Thyroid gland (tissue), 4 donors: ENCODE results near the gene CDHR3. TPM values are rescaled to one million over a fixed set of nuclear protein-coding genes. Genes with fewer than 3 reads are reported as not detected.

Experiments used
- DNase-seq, 2 donors: peaks; one replicate each; pipeline ENCODE4 v3.0.0-alpha.2; 2019
- H3K27ac ChIP-seq, 3 donors: fragments of 200-600 bp; sonication (generic); 1 replicate in 2 of 3; 2 replicates in 1 of 3; pipeline ENCODE4 v1.5.1; 2016 to 2019; ENCODE audit warnings: mild to moderate bottlenecking in 1 of 3, moderate library complexity in 1 of 3
- H3K27me3 ChIP-seq: fragments of 200-600 bp; sonication (generic); one replicate; pipeline ENCODE4 v1.5.1; 2019
- H3K36me3 ChIP-seq, 2 donors: fragments of 200-600 bp; sonication (generic); one replicate each; pipeline ENCODE4 v1.5.1; 2016 to 2019
- H3K4me1 ChIP-seq, 2 donors: fragments of 200-600 bp; sonication (generic); one replicate each; pipeline ENCODE4 v1.5.1; 2017 to 2019
- H3K4me3 ChIP-seq, 3 donors: fragments of 200-600 bp; sonication (generic); replicated peaks in 1 of 3; 1 replicate in 2 of 3; 2 replicates in 1 of 3; pipeline ENCODE4 v1.5.1; 2016; ENCODE audit warnings: mild to moderate bottlenecking in 1 of 3
- H3K9me3 ChIP-seq: fragments of 200-600 bp; sonication (generic); one replicate; pipeline ENCODE4 v1.5.1; 2017
- CTCF ChIP-seq, 6 experiments: fragments of 200-600 bp in 3 of 6; fragments of 450-650 bp in 3 of 6; sonication (generic) in 3 of 6; IDR thresholded peaks; one replicate each; pipeline ENCODE4 v1.5.1; 2016 to 2019; ENCODE audit warnings: antibody characterized with exemption in 6 of 6, mild to moderate bottlenecking in 2 of 6, inconsistent platforms in 1 of 6, moderate library complexity in 1 of 6
- POLR2A ChIP-seq, 2 donors: fragments of 450-650 bp; IDR thresholded peaks; one replicate each; pipeline ENCODE4 v1.6.1; 2017; ENCODE audit warnings: antibody characterized with exemption in 2 of 2, mild to moderate bottlenecking in 2 of 2, moderate library complexity in 1 of 2
- WGBS, 2 donors: methylation state at CpG; one replicate each; pipeline ENCODE4 v1.1.5; 2017; 5-methylcytosine and 5-hydroxymethylcytosine counted together
- intact Hi-C: fragments of 100-400 bp; cut with DNase I; formaldehyde crosslinking; loops from one replicate; pipeline ENCODE4 v1.15.1; 2023
- total RNA-seq, 4 donors: library from RNA; depleted of rRNA; stranded (reverse); fragments of >200 nt; gene quantifications; one replicate each; pipeline ENCODE4 v1.2.3, GENCODE V29; 2016

The CDHR3 gene
- total RNA-seq, 4 donors from 2014 or later: 5.8 to 8.6 (median 7.3) TPM

- DNase-seq: no peak
- Histone ChIP-seq H3K27me3 (no peaks in the 10 kb centered on the region), H3K4me1 (peaks cover 4 to 8% of the 10 kb centered on the region in 2 donors), H3K4me3 (no peak overlapping the region), H3K9me3 (no peaks in the 10 kb centered on the region), H3K36me3 (no peaks in the 10 kb centered on the region), H3K27ac (no peak overlapping the region)
- TF ChIP-seq CTCF (IDR thresholded peaks at IDR 0.05) (no peak), POLR2A (IDR thresholded peaks at IDR 0.05) (no peak)
- WGBS, 2 donors: 91 to 95% methylated on average over 13 of the region's 13 CpGs
- intact Hi-C loops: loop anchor here (5.0 kb wide), 3 partner anchors 107 to 387 kb away; no protein-coding TSS in a partner anchor
These were observed 76.5 kb downstream of the CDHR3 start for GRCh38 chr7:106039486-106040060.

GRCh38 chr7:106041140-106041717, 78.2 kb downstream of the CDHR3 start:
- no peak for TF ChIP-seq POLR2A (IDR thresholded peaks at IDR 0.05)
- peak; percentile 56 to 86 (median 72) for TF ChIP-seq CTCF (IDR thresholded peaks at IDR 0.05)
- Histone ChIP-seq H3K27me3 (no peaks in the 10 kb centered on the region), H3K27ac (no peak overlapping the region), H3K9me3 (no peaks in the 10 kb centered on the region), H3K36me3 (no peaks in the 10 kb centered on the region), H3K4me1 (peaks cover 4 to 8% of the 10 kb centered on the region in 2 donors), H3K4me3 (no peak overlapping the region)
- DNase-seq: peak; percentile 62 to 63
- 48 to 50% methylated on average over 6 of the region's 6 CpGs for WGBS, 2 donors
- intact Hi-C loops: loop anchor here (5.0 kb wide), 3 partner anchors 109 to 389 kb away; no protein-coding TSS in a partner anchor

GRCh38 chr7:106042196-106042611, 79.1 kb downstream of the CDHR3 start:
- intact Hi-C loops: loop anchor here (5.0 kb wide), 3 partner anchors 110 to 390 kb away; no protein-coding TSS in a partner anchor
- WGBS, 2 donors: 91% methylated on average over 4 of the region's 4 CpGs
- no peak overlapping the region for H3K4me3 ChIP-seq
- no peaks in the 10 kb centered on the region for H3K9me3 ChIP-seq
- DNase-seq: no peak
- TF ChIP-seq CTCF (IDR thresholded peaks at IDR 0.05) (no peak), POLR2A (IDR thresholded peaks at IDR 0.05) (no peak)
- H3K27me3 ChIP-seq: no peaks in the 10 kb centered on the region
- no peaks in the 10 kb centered on the region for H3K36me3 ChIP-seq
- peaks cover 4 to 8% of the 10 kb centered on the region in 2 donors for H3K4me1 ChIP-seq
- H3K27ac ChIP-seq: no peak overlapping the region

GRCh38 chr7:106045139-106045538, 82.1 kb downstream of the CDHR3 start:
- intact Hi-C loops: no loop called here
- Histone ChIP-seq H3K27ac (no peak overlapping the region), H3K36me3 (no peaks in the 10 kb centered on the region), H3K4me1 (peaks cover 4 to 8% of the 10 kb centered on the region in 2 donors), H3K27me3 (no peaks in the 10 kb centered on the region), H3K9me3 (no peaks in the 10 kb centered on the region), H3K4me3 (no peak overlapping the region)
- TF ChIP-seq POLR2A (IDR thresholded peaks at IDR 0.05): no peak
- no peak for TF ChIP-seq CTCF (IDR thresholded peaks at IDR 0.05)
- DNase-seq: no peak
- WGBS, 2 donors: 69 to 85% methylated on average over 2 of the region's 2 CpGs

GRCh38 chr7:106045586-106045985, 82.5 kb downstream of the CDHR3 start:
- DNase-seq: no peak
- Histone ChIP-seq H3K36me3 (no peaks in the 10 kb centered on the region), H3K4me3 (no peak overlapping the region), H3K9me3 (no peaks in the 10 kb centered on the region), H3K4me1 (peaks cover 4 to 8% of the 10 kb centered on the region in 2 donors), H3K27ac (no peak overlapping the region), H3K27me3 (no peaks in the 10 kb centered on the region)
- TF ChIP-seq POLR2A (IDR thresholded peaks at IDR 0.05): no peak
- no peak for TF ChIP-seq CTCF (IDR thresholded peaks at IDR 0.05)
- intact Hi-C loops: no loop called here
- 82 to 83% methylated on average over 1 of the region's 1 CpG for WGBS, 2 donors
